MM.1S (cell line): ENCODE measurements around the gene LIMS2.

ENCODE experiments used
- EZH2 ChIP-seq: fragments of 300-600 bp; sonication (generic); optimal IDR thresholded peaks from 2 replicates; pipeline ENCODE3; 2017; ENCODE audit warnings: low read depth, mild to moderate bottlenecking, antibody characterized with exemption, low read length, mixed read lengths
- TF ChIP-seq, protein P1 (sequence below): fragments of 300-600 bp; sonication (generic); IDR thresholded peaks from 2 replicates; pipeline ENCODE4 v1.5.1; 2016; ENCODE audit warnings: antibody characterized with exemption, low read length, mixed read lengths

DNA sequence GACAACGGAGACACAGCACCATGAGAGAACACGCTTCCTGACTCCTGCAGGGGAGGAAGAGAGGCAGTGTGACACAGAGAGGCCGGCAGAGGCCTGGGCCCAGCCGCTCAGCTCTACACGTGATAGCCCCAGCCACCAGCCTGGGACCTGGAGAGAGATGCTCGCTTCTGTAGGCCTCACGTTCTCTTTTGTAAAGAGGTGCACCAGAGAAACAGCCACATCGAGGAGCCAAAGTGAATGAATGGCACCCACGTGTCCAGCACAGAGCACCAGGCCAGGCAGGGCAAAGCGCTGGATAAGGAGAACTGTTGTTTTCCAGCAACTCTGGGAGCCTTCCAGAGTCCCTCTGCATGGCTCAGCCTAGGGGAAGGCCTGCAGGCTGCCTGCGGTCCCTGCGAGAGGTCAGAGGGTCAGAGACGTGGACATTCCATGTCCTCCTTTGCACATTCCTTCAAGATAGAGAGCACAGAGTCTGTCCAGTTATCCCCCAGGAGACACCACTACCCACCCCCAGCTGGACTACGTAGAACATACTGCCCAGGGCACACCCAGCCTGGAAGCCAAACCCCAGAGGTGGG, 14.2 kb downstream of the LIMS2 start:
- TF ChIP-seq, protein P1, sequence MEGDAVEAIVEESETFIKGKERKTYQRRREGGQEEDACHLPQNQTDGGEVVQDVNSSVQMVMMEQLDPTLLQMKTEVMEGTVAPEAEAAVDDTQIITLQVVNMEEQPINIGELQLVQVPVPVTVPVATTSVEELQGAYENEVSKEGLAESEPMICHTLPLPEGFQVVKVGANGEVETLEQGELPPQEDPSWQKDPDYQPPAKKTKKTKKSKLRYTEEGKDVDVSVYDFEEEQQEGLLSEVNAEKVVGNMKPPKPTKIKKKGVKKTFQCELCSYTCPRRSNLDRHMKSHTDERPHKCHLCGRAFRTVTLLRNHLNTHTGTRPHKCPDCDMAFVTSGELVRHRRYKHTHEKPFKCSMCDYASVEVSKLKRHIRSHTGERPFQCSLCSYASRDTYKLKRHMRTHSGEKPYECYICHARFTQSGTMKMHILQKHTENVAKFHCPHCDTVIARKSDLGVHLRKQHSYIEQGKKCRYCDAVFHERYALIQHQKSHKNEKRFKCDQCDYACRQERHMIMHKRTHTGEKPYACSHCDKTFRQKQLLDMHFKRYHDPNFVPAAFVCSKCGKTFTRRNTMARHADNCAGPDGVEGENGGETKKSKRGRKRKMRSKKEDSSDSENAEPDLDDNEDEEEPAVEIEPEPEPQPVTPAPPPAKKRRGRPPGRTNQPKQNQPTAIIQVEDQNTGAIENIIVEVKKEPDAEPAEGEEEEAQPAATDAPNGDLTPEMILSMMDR, result no peak
- no peak for TF ChIP-seq EZH2
